Upper lobe of left lung (tissue), 6 donors: ENCODE results near the gene TIGD1. TPM values are rescaled to one million over a fixed set of nuclear protein-coding genes. Genes with fewer than 3 reads are reported as not detected.
A peak's percentile ranks its signal among the peaks of the same experiment; 100 is the strongest.

Experiments used
- ATAC-seq, 2 donors: fragments of 200-7000 bp; cut with Tn5 transposase; one replicate each; pipeline ENCODE4 v1.9.1; 2022; ENCODE audit warnings: mild to moderate bottlenecking in 2 of 2, moderate library complexity in 2 of 2; ENCODE audit not compliant: low FRiP score in 2 of 2
- DNase-seq, 2 donors: peaks; one replicate each; pipeline ENCODE4 v3.0.0-alpha.2; 2019 to 2020
- H3K27ac ChIP-seq, 4 donors: fragments of 200-600 bp; sonication (generic); one replicate each; pipeline ENCODE4 v1.5.1; 2016 to 2019
- H3K27me3 ChIP-seq, 4 donors: fragments of 200-600 bp; sonication (generic); one replicate each; pipeline ENCODE4 v1.5.1; 2017 to 2019
- H3K36me3 ChIP-seq, 4 donors: fragments of 200-600 bp; sonication (generic); one replicate each; pipeline ENCODE4 v1.5.1; 2016 to 2019
- H3K4me1 ChIP-seq, 4 donors: fragments of 200-600 bp; sonication (generic); one replicate each; pipeline ENCODE4 v1.5.1; 2018 to 2019
- H3K4me3 ChIP-seq, 4 donors: fragments of 200-600 bp; sonication (generic); one replicate each; pipeline ENCODE4 v1.5.1; 2017 to 2019; ENCODE audit warnings: mild to moderate bottlenecking in 2 of 4, moderate library complexity in 1 of 4
- H3K9me3 ChIP-seq, 4 donors: fragments of 200-600 bp; sonication (generic); one replicate each; pipeline ENCODE4 v1.5.1; 2018 to 2019
- CTCF ChIP-seq, 6 experiments: fragments of 450-650 bp in 4 of 6; fragments of 200-600 bp in 2 of 6; sonication (generic) in 2 of 6; IDR thresholded peaks; one replicate each; pipeline ENCODE4 v1.5.1; 2016 to 2019; ENCODE audit warnings: antibody characterized with exemption in 6 of 6
- EP300 ChIP-seq, 4 donors: sonication (generic); formaldehyde crosslinking; IDR thresholded peaks; one replicate each; pipeline ENCODE4 v1.5.1; 2017; ENCODE audit warnings: antibody characterized with exemption in 4 of 4, control low read depth in 2 of 4
- POLR2A ChIP-seq, 4 donors: fragments of 450-650 bp; IDR thresholded peaks; one replicate each; pipeline ENCODE4 v1.5.1; 2016 to 2017; ENCODE audit warnings: antibody characterized with exemption in 4 of 4, mild to moderate bottlenecking in 2 of 4
- POLR2AphosphoS5 ChIP-seq, 2 donors: sonication (generic); formaldehyde crosslinking; IDR thresholded peaks; one replicate each; pipeline ENCODE4 v1.5.1; 2017; ENCODE audit warnings: antibody characterized with exemption in 2 of 2
- WGBS, 2 donors: methylation state at CpG; one replicate each; pipeline ENCODE4 v1.1.5; 2017 to 2018; 5-methylcytosine and 5-hydroxymethylcytosine counted together
- total RNA-seq, 6 donors: library from RNA; depleted of rRNA in 4 of 6; stranded (reverse); fragments of >200 nt in 4 of 6; gene quantifications; one replicate each; pipeline versions ENCODE4 v1.1.0 to v1.2.1, GENCODE V29; 2016 to 2021
- donor health status: DM: no; HTN: no; CAD: no; lungs with moderate emphysema.
- donor health status: DM: no; HTN: yes; CAD: no; lungs with severe emphysema.

The TIGD1 gene
- 10 to 100 TPM in 1 of 6 donors, 1 to 10 TPM in 5; 2.6 to 12.6 (median 4.4) TPM for total RNA-seq

- H3K27me3 ChIP-seq = no peaks in the 10 kb centered on the region
- H3K36me3 ChIP-seq = peaks cover 0 to 19% (median 3%) of the 10 kb centered on the region in 4 donors
- H3K9me3 ChIP-seq = peaks cover 0 to 5% (median 0%) of the 10 kb centered on the region in 4 donors
- peak within 1 kb of the TSS; percentile 93 to 99 (median 98) for H3K27ac ChIP-seq
- WGBS, 2 donors = 0% methylated on average over 9 to 47 of the region's 81 CpGs
- ATAC-seq (peak; percentile 97 to 98), DNase-seq (peak; percentile 95 to 98)
- H3K4me3 ChIP-seq = peak within 1 kb of the TSS; percentile 71 to 97 (median 86)
- peak; percentile 72 to 90 for TF ChIP-seq POLR2AphosphoS5 (IDR thresholded peaks at IDR 0.05)
- TF ChIP-seq CTCF (IDR thresholded peaks at IDR 0.05) = peak; percentile 22 to 74 (median 60)
- TF ChIP-seq POLR2A (IDR thresholded peaks at IDR 0.05) = peak in 3 of 4 donors; percentile 55 to 87 (median 73)
- peak in 1 of 4 donors; percentile 49 for TF ChIP-seq EP300 (IDR thresholded peaks at IDR 0.05)
- peaks cover 28 to 56% (median 44%) of the 10 kb centered on the region in 4 donors for H3K4me1 ChIP-seq
Measured at GRCh38 chr2:232550354-232551249, at the start of gene TIGD1, which contains the start of gene EIF4E2. Gene TIGD1, minus strand, starts transcription at chr2:232550557. Its CDS starts 675 bp downstream, at chr2:232549882. Gene EIF4E2, plus strand, starts transcription at chr2:232550689. Its CDS starts 36 bp downstream, at chr2:232550725.

GRCh38 chr2:232598293-232598692 lies 47.9 kb upstream of the TIGD1 start:
- no peak for DNase-seq
- ATAC-seq = no peak

GRCh38 chr2:232597362-232598079 lies 47.2 kb upstream of the TIGD1 start:
- Histone ChIP-seq H3K4me1 (no peaks in the 10 kb centered on the region), H3K27ac (no peak overlapping the region), H3K9me3 (no peaks in the 10 kb centered on the region), H3K4me3 (no peak overlapping the region), H3K27me3 (no peaks in the 10 kb centered on the region), H3K36me3 (no peaks in the 10 kb centered on the region)
- TF ChIP-seq CTCF (IDR thresholded peaks at IDR 0.05) (no peak), POLR2AphosphoS5 (IDR thresholded peaks at IDR 0.05) (no peak), POLR2A (IDR thresholded peaks at IDR 0.05) (no peak), EP300 (IDR thresholded peaks at IDR 0.05) (no peak)
- ATAC-seq (no peak), DNase-seq (no peak)
- 81 to 91% methylated on average over 7 of the region's 7 CpGs for WGBS, 2 donors

More at GRCh38 chr2:232598293-232598692, 47.9 kb upstream of the TIGD1 start:
- WGBS, 2 donors = 85 to 88% methylated on average over 4 of the region's 4 CpGs
- H3K27ac ChIP-seq = no peak overlapping the region
- H3K4me1 ChIP-seq = no peaks in the 10 kb centered on the region
- H3K27me3 ChIP-seq = no peaks in the 10 kb centered on the region
- no peak for TF ChIP-seq CTCF (IDR thresholded peaks at IDR 0.05)
- TF ChIP-seq EP300 (IDR thresholded peaks at IDR 0.05) = no peak
- TF ChIP-seq POLR2A (IDR thresholded peaks at IDR 0.05) = no peak
- no peak for TF ChIP-seq POLR2AphosphoS5 (IDR thresholded peaks at IDR 0.05)
- no peaks in the 10 kb centered on the region for H3K36me3 ChIP-seq
- no peaks in the 10 kb centered on the region for H3K9me3 ChIP-seq
- no peak overlapping the region for H3K4me3 ChIP-seq

- TF ChIP-seq POLR2AphosphoS5 (IDR thresholded peaks at IDR 0.05) (no peak), CTCF (IDR thresholded peaks at IDR 0.05) (no peak)
- Histone ChIP-seq H3K27me3 (no peaks in the 10 kb centered on the region), H3K36me3 (no peaks in the 10 kb centered on the region), H3K4me1 (peaks cover 0 to 3% (median under 1%) of the 10 kb centered on the region in 4 donors), H3K27ac (no peak overlapping the region), H3K9me3 (no peaks in the 10 kb centered on the region), H3K4me3 (no peak overlapping the region)
- ATAC-seq = no peak
- DNase-seq = no peak
- 75 to 92% methylated on average over 7 of the region's 7 CpGs for WGBS, 2 donors
Measured at GRCh38 chr2:232593982-232594381, 43.6 kb upstream of the TIGD1 start.
